GM19035 (cell line): Measurements from ENCODE around the gene OR5A2.
"Not testable (repeated sequence)": the region's sequence is repeated elsewhere in the genome, so short reads cannot be mapped to it uniquely, and the experiment has no call there.

ENCODE experiments used
- ATAC-seq: cut with Tn5 transposase; IDR thresholded peaks from one replicate; pipeline ENCODE4 v1.9.1; 2021; ENCODE audit not compliant: unreplicated experiment

The OR5A2 gene, protein sequence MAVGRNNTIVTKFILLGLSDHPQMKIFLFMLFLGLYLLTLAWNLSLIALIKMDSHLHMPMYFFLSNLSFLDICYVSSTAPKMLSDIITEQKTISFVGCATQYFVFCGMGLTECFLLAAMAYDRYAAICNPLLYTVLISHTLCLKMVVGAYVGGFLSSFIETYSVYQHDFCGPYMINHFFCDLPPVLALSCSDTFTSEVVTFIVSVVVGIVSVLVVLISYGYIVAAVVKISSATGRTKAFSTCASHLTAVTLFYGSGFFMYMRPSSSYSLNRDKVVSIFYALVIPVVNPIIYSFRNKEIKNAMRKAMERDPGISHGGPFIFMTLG

DNA sequence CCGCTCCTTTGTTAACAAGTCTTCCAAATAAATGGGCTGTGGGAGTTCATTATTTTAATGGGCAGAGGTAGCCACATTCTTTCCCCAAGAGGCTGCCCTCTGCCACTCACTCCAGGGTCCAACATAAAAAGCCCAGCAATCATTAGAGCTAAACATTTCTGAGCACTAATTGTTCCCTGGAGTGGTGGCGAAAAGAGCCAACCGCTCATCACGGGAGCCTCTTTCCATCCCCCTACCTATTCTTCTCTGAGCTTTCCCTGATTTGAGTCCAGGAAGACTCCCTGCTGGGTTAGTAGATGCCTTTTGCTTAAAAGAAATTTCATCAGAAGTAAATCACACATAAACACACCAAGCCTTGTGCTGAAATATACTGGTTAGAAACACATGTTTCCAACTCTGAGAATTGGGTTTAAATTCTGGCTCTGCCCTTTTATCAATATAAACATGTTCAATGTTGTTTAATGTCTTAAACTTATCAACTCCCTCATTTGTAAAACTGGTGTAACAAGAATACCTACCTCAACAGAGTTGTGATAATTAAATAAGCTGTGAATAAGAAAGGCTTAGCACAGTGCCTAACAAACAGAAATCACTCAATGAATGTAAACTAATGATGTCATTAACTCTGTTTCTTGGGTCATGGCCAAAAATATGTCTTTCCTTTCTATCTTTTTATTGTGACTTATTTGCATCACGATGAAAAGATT, at the start of gene OR5A2:
OR5A2 (minus strand) TSS at position 53 of the 707 bp plus-strand sequence. CDS start 3,460 bp downstream, outside the sequence.
- ATAC-seq = no peak

DNA sequence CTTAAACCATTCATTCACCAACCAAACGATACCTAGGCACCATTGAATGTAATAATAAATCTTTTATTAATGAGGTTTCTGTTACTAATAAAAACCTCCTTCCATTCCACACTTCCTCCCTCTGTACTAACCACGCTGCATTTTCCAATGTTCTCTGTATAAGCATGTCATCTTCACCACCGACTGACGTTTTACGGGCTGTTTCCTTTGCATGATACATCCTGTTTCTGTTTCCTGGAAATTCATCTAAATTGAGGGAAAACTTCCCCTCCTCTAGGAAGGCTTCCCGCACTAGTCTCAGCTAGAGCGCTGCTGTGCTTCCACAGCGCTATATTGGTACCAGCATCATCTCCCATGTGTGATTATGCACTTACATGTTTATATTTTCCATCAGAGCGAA, 49.0 kb upstream of the OR5A2 start:
- ATAC-seq = no peak

DNA sequence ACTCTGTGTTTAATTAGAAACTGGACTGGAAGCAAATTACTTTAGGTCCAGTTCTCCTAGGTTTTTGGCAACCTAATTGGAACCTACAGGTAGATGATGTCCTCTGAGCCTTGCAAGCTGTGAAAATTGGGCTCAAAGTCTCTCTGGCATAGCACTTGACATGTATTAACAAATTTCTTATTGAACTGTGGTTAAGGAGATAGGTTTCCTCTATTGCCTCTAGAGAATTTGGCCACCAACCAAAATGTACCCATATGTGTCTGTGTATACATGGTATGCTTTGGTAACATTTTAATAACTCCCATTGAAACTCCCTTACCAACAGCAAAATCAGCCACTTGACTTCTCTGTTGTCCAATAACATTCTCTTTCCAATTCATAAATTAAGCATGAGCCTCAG, 46.8 kb upstream of the OR5A2 start, which contains the start of gene OR4D10:
OR4D10 (plus strand) TSS at position 301 of the 400 bp plus-strand sequence. CDS start 4,115 bp downstream, outside the sequence.
- no peak for ATAC-seq

DNA sequence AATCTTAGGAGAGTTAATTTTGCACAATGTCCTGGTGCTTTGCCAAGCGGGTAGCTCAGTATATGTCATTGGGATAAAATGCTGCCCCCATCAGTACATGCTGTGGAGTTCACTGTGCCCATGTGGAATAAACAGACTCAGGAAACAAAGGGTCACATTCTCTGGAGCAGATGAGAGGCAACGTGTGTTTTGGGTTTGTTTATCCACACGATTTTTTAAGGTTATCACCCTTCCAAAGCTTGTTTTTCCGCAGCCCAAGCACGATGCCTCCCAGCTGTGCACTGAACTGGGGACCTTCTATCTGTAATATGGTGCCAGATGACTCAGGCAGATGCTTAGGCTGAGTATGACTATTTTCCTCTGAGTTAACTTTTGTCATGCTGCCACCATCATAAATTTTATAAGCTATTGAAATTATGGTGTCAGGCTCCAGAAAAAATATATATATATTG, 37.0 kb upstream of the OR5A2 start:
- ATAC-seq = no peak

DNA sequence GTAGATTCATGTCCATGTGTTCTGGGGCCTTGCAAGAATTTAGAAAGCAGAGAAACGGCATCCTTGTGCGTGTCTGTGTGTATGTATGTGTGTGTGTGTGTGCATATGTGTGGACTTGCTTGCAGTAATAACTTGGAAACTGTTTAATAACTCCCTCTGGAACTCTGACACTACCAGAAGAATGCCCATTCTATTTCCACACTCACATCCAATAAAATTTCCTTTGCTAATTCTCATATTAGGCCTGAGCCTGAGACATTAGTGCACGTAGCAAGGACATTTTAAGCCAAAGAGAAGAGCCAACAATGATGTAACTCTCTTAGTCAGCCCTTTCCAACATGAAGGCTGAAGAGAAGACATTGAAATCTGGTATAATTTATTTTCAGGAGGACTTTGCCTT, 33.7 kb upstream of the OR5A2 start:
- no peak for ATAC-seq

DNA sequence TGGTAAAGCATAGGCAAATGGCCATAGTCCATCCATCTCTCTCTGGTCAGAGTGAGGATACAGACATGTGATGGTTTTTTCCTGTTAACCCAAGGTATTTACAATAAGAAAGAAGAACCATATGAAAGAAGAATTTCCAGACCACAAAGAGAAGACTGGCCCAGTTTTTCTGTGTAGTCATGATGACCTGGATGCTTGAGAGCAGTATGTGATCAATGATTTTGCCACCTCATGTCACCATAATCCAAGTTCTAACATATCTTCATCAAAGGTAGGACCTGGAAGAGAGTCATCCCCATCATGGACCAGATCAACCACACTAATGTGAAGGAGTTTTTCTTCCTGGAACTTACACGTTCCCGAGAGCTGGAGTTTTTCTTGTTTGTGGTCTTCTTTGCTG, 30.4 kb upstream of the OR5A2 start, which contains the start of gene OR4D6:
OR4D6 (plus strand) TSS at position 301 of the 400 bp plus-strand sequence; CDS start at position 301, 0 bp downstream.
- ATAC-seq = no peak

DNA sequence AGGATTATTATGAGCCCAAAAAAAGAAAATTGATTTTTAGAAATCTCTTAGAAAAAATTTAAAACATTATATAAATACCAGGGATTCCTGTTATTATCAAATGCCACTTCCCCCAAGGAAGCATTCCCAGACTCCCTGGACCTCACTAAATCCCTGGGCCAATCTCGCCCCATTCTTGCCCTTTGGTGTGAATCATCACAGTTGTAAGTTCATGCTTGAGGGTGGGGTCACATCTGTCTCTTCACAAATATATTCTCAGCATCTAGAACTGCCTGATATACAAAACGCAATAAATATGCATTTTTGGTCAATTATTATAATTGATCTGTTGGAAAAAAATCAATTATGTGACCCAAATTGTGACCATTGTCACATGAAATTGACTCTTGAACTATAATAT, 22.3 kb upstream of the OR5A2 start:
- no peak for ATAC-seq

DNA sequence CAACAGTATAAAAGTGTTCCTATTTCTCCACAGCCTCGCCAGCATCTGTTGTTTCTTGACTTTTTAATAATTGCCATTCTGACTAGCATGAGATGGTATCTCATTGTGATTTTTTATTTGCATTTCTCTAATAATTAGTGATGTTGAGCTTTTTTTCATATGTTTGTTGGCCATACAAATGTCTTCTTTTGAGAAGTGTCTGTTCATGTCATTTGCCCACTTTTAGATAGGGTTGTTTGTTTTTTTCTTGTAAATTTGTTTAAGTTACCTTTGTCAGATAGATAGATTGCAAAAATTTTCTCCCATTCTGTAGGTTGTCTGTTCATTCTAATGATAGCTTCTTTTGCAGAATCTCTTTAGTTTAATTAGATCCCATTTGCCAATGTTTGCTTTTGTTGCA, 19.4 kb upstream of the OR5A2 start:
- ATAC-seq = not testable (repeated sequence)

DNA sequence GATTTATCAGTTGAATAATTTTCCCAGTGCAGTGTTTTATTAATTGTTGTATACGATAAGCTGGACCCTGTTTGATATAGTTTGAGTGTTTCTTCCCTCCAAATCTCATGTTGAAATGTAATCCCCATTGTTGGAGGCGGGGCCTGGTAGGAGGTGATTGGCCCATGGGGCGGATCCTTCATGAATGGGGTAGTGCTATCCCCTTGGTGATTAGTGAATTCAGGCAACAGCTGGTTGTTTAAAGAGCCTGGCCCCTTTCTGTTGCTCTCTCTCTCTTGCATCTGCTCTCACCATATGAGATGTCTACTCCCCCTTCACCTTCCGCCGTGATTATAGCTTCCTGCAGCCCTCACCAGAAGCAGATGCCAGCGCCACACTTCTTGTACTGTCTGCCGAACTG, 11.6 kb upstream of the OR5A2 start:
- no peak for ATAC-seq

DNA sequence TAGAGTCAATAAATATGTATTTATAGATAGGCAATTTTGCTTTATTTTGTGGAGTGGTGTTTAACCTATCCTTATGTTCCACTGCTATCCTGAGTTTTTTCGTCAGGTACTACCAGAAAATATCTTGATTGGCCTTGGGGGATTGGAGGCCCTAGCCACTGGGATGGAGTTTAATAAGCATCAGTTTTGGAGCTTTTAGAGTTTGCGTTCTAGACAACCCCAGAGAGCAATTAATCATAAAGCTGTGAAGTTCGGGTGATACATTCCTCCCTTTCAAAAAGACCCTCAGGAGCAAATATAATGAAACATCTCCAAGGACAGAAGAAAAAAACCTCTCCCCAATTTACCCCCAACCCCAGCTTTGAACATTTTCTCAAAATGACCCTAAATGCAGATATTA, 10.0 kb upstream of the OR5A2 start, which contains the start of gene OR5A1:
OR5A1 (plus strand) TSS at position 301 of the 400 bp plus-strand sequence. CDS start 6,700 bp downstream, outside the sequence.
- ATAC-seq = no peak

DNA sequence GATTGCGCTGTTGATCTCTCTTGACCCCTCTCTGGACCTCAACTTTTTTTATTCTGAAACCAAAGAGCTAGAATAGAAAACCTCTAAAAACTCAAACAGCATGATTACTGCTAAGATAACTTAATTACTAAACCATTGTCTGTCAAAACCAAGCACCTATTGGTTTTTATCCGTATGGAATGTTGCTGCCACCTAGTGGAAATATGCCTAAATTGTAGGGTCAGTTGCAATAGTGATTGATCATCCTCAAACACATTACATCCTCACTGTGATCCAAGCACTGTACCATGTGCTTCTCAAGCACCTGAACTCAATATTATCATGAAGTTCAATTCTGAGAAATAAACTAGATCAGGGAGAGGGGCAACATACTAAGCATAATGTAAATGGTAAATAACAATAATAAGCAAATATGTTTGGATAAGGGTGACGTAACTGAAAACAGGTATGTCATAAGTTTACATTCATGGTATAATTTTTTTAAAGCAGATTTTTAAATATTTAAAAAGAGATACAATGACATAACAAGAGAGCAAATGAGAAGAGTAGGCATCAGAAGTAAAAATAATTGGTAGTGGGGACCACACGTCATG, 3.8 kb upstream of the OR5A2 start:
- ATAC-seq = peak; percentile 83

DNA sequence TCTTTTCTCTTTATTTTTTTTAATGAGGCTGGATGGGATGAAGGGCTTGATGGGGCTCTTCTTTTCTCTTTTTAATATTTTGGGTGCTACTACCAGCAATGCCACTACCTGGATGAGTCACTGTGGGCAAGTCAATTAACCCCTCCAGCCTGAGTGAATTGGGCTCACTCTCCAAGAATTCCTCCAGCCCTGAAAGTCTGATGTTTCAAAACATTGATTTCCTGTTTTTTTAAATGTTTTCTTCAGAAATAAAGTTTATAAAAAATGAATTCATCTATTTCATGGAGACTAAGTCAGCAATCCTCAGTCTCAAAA, 812 bp upstream of the OR5A2 start:
- no peak for ATAC-seq

DNA sequence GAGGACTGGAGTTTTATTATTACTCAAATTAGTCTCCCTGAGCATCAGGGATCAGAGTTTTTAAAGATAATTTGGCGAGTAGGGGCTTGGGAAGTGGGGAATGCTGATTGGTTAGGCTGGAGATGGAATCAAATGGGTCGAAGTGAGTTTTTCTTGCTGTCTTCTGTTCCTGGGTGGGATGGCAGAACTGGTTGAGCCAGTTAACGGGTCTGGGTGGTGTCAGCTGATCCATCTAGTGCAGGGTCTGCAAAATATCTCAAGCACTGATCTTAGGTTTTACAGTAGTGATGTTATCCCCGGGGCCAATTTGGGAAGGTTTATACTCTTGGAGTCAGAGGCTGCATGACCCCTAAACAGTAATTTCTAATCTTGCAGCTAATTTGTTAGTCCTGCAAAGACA, 1.1 kb downstream of the OR5A2 start:
- ATAC-seq = no peak

DNA sequence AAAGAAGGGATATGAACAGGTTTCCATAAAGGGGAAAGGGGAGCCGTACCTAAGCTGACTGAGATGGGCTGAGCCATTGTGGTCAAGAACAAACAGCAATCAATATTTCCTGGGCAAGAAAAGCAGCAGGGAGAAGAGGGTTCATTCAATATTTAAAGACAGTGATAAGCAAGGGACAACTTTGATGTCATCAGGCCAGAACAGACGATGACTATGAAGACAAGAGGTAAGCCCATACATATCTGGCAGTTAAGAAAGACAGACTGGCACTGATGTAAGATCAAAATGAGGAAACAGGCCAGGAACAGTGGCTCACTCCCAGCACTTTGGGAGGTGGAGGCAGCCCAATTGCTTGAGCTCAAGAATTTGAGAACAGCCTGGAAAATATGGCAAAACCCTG, 2.4 kb downstream of the OR5A2 start:
- no peak for ATAC-seq

DNA sequence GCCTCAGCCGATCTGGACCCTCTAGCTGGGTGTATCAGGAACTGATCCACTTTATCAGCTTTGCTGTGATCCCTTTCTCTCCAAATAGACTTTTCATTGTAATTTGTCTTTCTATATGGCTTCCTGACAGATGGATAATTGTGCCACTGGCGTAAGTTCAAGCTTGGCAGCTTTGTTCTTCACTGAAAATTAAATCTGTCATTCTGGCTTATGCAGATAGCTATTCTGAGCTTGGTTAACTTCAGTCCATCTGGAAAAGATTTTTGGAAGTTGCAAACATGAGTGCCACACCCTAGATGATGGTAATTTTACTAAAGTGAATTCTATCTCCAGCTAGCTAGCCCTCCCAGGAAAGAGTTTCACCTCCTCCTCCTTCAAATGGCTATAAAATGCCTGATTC, 8.1 kb downstream of the OR5A2 start:
- no peak for ATAC-seq

DNA sequence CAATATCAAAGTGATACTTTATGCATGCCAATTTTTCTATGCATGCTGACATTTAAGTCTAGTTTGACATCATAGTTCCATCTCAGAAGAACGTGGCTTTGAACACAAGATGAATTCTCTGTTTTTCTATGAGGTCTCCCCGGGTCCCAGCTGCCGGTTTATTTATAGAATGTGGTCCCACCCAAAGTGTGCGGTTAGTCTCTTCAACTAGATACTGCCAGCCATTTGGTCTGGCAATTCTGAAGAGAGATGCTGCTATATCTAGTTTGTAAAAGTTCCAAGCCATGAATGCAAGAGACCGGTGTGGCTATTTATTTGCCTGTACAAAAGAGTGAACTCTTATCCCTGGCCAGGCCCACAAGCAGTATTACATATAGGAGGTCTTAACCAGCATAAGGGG, 9.2 kb downstream of the OR5A2 start:
- ATAC-seq = no peak

DNA sequence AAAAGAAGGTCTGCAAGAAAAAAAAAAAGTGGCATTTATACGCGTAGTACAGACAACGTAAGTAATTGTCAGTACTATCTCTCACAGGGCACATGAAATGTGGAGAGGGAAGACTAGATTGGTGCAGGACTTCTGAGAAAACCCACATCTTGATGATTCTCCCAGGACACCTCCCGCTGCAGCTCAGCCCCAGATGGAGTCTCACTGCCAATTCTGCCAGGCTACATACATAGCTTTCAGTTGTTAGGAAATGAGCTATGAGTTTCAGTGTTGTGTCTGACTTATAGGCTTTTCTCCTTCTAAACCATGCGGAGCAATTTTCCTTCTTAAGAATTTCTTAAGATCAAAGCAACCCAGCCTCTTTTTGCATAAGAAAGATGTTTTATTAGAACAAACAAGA, 9.6 kb downstream of the OR5A2 start:
- ATAC-seq = no peak

DNA sequence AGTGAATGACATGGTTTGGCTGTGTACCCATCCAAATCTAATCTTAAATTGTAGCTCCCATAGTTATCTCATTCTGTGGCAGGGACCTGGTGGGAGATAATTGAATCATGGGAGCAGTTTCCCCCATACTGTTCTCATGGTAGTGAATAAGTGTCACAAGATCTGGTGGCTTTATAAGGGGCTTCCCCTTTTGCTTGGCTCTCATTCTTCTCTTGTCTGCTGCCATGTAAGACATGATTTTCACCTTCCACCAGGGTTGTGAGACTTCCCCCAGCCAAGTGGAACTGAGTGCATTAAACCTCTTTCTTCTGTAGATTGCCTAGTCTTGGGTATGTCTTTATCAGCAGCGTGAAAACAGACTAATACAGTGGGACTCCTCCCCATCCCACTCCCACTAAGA, 11.1 kb downstream of the OR5A2 start:
- no peak for ATAC-seq

DNA sequence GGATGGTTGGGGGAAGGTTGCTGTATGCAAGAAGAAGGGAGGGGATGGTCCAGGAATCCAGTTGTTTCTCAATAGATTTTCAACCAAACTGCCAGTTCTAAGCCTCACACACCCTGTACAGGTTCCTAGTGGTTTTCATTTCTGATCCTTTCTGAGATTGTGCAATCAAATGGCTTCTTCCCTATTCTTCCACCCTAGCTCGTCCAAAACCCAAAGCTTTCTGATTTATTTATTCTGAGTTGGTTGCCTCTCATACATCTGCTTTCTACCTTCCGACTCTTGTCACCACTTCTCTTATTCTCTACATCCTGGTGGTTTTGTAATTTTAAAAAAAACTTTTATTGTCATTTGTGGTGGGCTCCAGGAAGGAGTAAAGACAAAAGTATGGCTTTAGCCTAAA, 12.6 kb downstream of the OR5A2 start:
- ATAC-seq = no peak

DNA sequence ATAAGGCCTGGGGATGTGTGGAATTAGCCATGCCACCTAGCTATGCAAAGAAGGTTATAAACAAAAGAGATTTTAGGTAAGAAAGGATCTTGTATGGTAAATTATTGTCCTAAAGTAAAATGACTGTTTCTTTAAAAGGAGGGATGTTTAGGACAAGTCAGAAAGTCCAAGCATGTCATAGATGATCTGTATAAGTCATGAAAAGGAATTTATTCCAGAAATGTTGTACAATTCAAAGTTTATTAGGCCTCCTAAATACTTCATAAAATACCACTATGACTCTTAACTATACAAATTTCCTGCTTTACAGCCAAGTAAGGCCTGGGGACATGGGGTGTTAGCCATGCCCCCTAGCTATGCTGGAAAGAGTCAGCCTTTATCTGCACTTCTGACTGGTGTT, 22.7 kb downstream of the OR5A2 start:
- no peak for ATAC-seq

DNA sequence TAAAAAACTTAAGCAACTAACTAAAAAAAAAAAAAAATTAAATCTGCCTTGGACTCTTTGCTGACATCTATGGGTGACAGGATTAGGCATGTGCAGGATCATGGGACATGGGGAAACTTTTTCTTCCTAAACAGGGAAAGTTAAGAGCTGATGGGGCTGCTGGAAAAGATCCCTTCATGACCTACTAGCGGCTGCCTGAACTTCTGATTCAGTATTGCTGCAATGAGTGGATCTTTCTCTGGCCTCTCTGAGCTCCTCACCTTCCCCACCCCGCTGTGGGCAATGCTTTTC, 25.0 kb downstream of the OR5A2 start:
- ATAC-seq = no peak
